ENCODE results near the gene C1orf159. TPM values are rescaled to one million over a fixed set of nuclear protein-coding genes. Genes with fewer than 3 reads are reported as not detected.

C1orf159 gene
- total and polyA plus RNA-seq, 4 donors: 4.4 to 27.0 (median 16.1) TPM

DNA sequence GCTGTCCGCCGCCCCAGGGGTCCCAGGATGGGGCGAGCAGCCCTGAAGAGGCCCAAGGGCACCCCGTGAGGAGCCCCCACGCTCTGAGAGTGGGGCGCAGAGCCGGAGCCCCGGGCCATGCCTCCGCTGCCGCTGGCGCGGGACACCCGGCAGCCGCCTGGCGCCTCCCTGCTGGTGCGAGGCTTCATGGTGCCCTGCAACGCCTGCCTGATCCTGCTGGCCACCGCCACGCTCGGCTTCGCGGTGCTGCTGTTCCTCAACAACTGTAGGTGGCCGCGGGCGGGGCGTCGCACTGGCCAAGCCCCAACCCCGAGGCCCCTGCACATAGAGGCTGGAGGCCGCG, 81.5 kb downstream of the C1orf159 start:
- Histone ChIP-seq H3K4me1 (ENCODE audit: control insufficient read depth, insufficient read depth, low read length) (peaks cover 69% of the 10 kb centered on the region), H3K4me3 (ENCODE audit: low read depth, low read length) (peak overlapping the region; percentile 18), H3K9me3 (ENCODE audit: control insufficient read depth, insufficient read depth, low read length) (no peaks in the 10 kb centered on the region), H3K27me3 (ENCODE audit: control insufficient read depth, insufficient read depth, low read length) (peaks cover 2% of the 10 kb centered on the region), H3K36me3 (ENCODE audit: control insufficient read depth, insufficient read depth, low read length) (peaks cover 59% of the 10 kb centered on the region), H3K27ac (ENCODE audit: low read depth, low read length) (no peak overlapping the region)
- WGBS (ENCODE audit: insufficient coverage): 37% methylated on average over 30 of the region's 30 CpGs
- DNase-seq (ENCODE audit: low read depth in 4 of 6, low spot score in 6 of 6): peak in 1 of 6 donors; percentile 41

DNA sequence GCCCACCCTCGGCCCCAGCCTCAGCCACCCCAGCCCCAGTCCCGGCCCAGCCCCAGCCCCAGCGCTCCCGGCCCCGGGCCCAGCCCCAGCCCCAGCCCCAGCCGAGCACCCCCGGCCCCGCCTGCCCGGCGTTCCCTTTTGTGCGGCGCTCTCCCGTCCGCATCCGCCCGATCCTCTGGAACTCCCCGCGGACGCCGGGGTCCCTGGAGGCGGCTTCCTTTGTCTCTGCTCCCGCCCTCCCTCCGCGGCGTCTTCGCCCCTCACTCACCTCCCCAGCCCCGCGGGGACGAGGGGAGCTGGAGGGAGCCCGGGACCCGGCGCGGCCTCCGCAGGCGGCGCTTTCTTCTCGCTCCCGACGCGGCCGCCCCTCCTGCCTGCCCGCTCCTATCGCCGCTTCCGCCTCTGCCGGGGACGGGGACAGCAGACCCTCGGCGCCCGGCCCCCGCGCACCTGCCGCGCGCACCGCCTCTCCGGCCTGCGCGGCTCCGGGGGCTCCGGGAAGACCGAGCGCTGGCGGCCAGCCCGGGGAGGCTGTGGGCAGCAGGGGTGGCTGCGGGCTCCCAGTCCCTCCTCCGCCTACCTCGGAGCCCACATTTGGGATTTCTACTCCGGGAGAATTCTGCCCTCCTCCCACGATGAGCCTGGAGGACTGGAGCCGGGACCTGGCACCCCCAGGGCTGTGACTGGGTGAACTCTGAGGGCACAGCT, 82.0 kb downstream of the C1orf159 start:
- no peaks in the 10 kb centered on the region for H3K9me3 ChIP-seq (ENCODE audit: control insufficient read depth, insufficient read depth, low read length)
- WGBS (ENCODE audit: insufficient coverage): 1% methylated on average over 69 of the region's 71 CpGs
- peaks cover 59% of the 10 kb centered on the region for H3K36me3 ChIP-seq (ENCODE audit: control insufficient read depth, insufficient read depth, low read length)
- peaks cover 64% of the 10 kb centered on the region for H3K4me1 ChIP-seq (ENCODE audit: control insufficient read depth, insufficient read depth, low read length)
- DNase-seq (ENCODE audit: low read depth in 4 of 6, low spot score in 6 of 6): peak in 2 of 6 donors; percentile 58 to 62
- H3K4me3 ChIP-seq (ENCODE audit: low read depth, low read length): peak overlapping the region; percentile 18
- H3K27me3 ChIP-seq (ENCODE audit: control insufficient read depth, insufficient read depth, low read length): peaks cover 2% of the 10 kb centered on the region
- H3K27ac ChIP-seq (ENCODE audit: low read depth, low read length): no peak overlapping the region

DNA sequence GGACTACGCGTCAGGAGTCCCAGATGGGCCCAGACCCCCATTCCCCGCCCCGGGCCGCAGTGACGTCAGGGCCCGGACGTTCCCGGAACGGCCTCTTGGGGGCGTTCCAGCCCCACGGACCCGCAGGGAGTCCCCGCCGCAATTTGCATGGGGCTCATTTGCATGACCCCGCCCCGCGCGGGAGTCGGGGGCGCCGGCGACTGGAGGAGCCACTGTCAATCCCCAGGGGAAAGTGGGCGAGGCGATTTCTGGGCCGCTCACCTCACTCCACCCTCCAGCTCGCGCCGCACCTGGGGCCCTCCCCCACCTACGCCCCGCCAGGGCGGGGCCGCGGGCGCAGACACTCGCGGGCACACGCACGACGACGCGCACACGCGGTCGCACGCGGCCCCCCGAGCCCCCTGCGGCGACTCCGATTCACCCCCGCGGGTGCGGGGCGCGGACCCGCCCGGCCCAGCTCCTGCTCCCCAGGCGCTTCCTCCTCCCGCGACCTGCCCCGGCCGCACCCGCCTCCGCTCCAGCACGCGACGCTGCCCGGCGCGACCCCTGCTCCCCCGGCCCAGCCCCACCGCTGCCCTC, 82.8 kb downstream of the C1orf159 start:
- DNase-seq (ENCODE audit: low read depth in 4 of 6, low spot score in 6 of 6): peak in 5 of 6 donors; percentile 75 to 97 (median 86)
- Histone ChIP-seq H3K27ac (ENCODE audit: low read depth, low read length) (no peak overlapping the region), H3K4me1 (ENCODE audit: control insufficient read depth, insufficient read depth, low read length) (peaks cover 56% of the 10 kb centered on the region), H3K4me3 (ENCODE audit: low read depth, low read length) (peak overlapping the region; percentile 29), H3K9me3 (ENCODE audit: control insufficient read depth, insufficient read depth, low read length) (no peaks in the 10 kb centered on the region), H3K27me3 (ENCODE audit: control insufficient read depth, insufficient read depth, low read length) (peaks cover 2% of the 10 kb centered on the region), H3K36me3 (ENCODE audit: control insufficient read depth, insufficient read depth, low read length) (peaks cover 56% of the 10 kb centered on the region)
- WGBS (ENCODE audit: insufficient coverage): under 1% methylated on average over 73 of the region's 73 CpGs

DNA sequence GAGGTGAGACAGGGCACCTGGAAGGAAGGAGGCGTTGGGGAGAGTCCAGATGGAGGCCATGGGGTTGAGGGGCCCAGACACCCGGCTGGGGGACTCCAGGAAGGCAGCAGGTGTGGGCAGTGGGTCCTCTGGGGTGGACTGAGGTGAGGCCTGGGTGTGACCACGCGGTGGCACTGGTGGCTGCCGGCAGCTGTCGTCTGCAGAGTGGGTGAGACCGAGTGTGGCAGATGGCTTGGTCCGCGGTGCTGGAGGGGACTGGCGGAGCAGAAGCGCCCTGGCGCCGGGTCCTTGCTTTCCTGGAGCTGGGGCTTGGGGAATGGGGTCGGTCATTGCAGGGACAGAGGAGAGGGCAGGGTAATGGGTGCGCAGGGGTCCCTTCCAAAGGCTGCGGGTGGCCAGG, 83.5 kb downstream of the C1orf159 start:
- H3K4me1 ChIP-seq (ENCODE audit: control insufficient read depth, insufficient read depth, low read length): peaks cover 60% of the 10 kb centered on the region
- H3K36me3 ChIP-seq (ENCODE audit: control insufficient read depth, insufficient read depth, low read length): peaks cover 56% of the 10 kb centered on the region
- 22% methylated on average over 16 of the region's 16 CpGs for WGBS (ENCODE audit: insufficient coverage)
- DNase-seq (ENCODE audit: low read depth in 4 of 6, low spot score in 6 of 6): peak in 2 of 6 donors; percentile 65 to 83
- peak overlapping the region; percentile 29 for H3K4me3 ChIP-seq (ENCODE audit: low read depth, low read length)
- no peak overlapping the region for H3K27ac ChIP-seq (ENCODE audit: low read depth, low read length)
- H3K27me3 ChIP-seq (ENCODE audit: control insufficient read depth, insufficient read depth, low read length): peaks cover 2% of the 10 kb centered on the region
- no peaks in the 10 kb centered on the region for H3K9me3 ChIP-seq (ENCODE audit: control insufficient read depth, insufficient read depth, low read length)

Other genes starting within 250 kb of the C1orf159 start
- gene SAMD11, start 192.2 kb downstream of the C1orf159 start, total RNA-seq: 10 to 100 TPM; 12.0 to 29.5 TPM
- 10 to 100 TPM; 28.3 to 36.9 TPM for gene SAMD11, start 192.2 kb downstream of the C1orf159 start, polyA plus RNA-seq (ENCODE audit: insufficient read length in 2 of 2)
- gene NOC2L, start 156.8 kb downstream of the C1orf159 start, total RNA-seq: 10 to 100 TPM; 33.1 to 48.3 TPM
- 10 to 100 TPM; 63.6 to 68.5 TPM for gene NOC2L, start 156.8 kb downstream of the C1orf159 start, polyA plus RNA-seq (ENCODE audit: insufficient read length in 2 of 2)
- 1 to 10 TPM; 5.4 to 9.1 TPM for gene KLHL17, start 155.5 kb downstream of the C1orf159 start, total RNA-seq
- gene KLHL17, start 155.5 kb downstream of the C1orf159 start, polyA plus RNA-seq (ENCODE audit: insufficient read length in 2 of 2): 10 to 100 TPM; 26.0 to 27.4 TPM
- not detected for gene PLEKHN1, start 149.6 kb downstream of the C1orf159 start, total RNA-seq
- under 1 TPM in 1 of 2 donors, not detected in 1; 0.26 TPM for gene PLEKHN1, start 149.6 kb downstream of the C1orf159 start, polyA plus RNA-seq (ENCODE audit: insufficient read length in 2 of 2)
- gene PERM1, start 134.0 kb downstream of the C1orf159 start, total RNA-seq: not detected
- gene PERM1, start 134.0 kb downstream of the C1orf159 start, polyA plus RNA-seq (ENCODE audit: insufficient read length in 2 of 2): under 1 TPM in 1 of 2 donors, not detected in 1; 0.39 TPM
- gene HES4, start 116.0 kb downstream of the C1orf159 start, total RNA-seq: 10 to 100 TPM; 12.3 to 77.1 TPM
- 10 to 100 TPM; 72.3 to 74.0 TPM for gene HES4, start 116.0 kb downstream of the C1orf159 start, polyA plus RNA-seq (ENCODE audit: insufficient read length in 2 of 2)
- gene ISG15, start 102.6 kb downstream of the C1orf159 start, total RNA-seq: 10 to 100 TPM; 34.4 to 48.8 TPM
- 10 to 100 TPM; 27.7 to 28.0 TPM for gene ISG15, start 102.6 kb downstream of the C1orf159 start, polyA plus RNA-seq (ENCODE audit: insufficient read length in 2 of 2)
- 10 to 100 TPM; 62.8 to 75.7 TPM for gene AGRN, start 96.0 kb downstream of the C1orf159 start, total RNA-seq
- 100 to 1,000 TPM; 274 to 280 TPM for gene AGRN, start 96.0 kb downstream of the C1orf159 start, polyA plus RNA-seq (ENCODE audit: insufficient read length in 2 of 2)
- gene RNF223, start 41.8 kb downstream of the C1orf159 start, total RNA-seq: not detected
- gene RNF223, start 41.8 kb downstream of the C1orf159 start, polyA plus RNA-seq (ENCODE audit: insufficient read length in 2 of 2): under 1 TPM in 1 of 2 donors, not detected in 1; 0.20 TPM
- gene TTLL10, start 57.8 kb upstream of the C1orf159 start, total RNA-seq: 1 to 10 TPM in 1 of 2 donors, under 1 TPM in 1; 0.79 to 2.1 TPM
- gene TTLL10, start 57.8 kb upstream of the C1orf159 start, polyA plus RNA-seq (ENCODE audit: insufficient read length in 2 of 2): 1 to 10 TPM; 1.2 to 1.3 TPM
- gene TNFRSF18, start 90.5 kb upstream of the C1orf159 start, total RNA-seq: under 1 TPM; 0.20 to 0.22 TPM
- under 1 TPM; 0.36 to 0.68 TPM for gene TNFRSF18, start 90.5 kb upstream of the C1orf159 start, polyA plus RNA-seq (ENCODE audit: insufficient read length in 2 of 2)
- gene TNFRSF4, start 98.1 kb upstream of the C1orf159 start, total RNA-seq: 1 to 10 TPM in 1 of 2 donors, under 1 TPM in 1; 0.20 to 1.5 TPM
- 1 to 10 TPM; 1.0 to 1.2 TPM for gene TNFRSF4, start 98.1 kb upstream of the C1orf159 start, polyA plus RNA-seq (ENCODE audit: insufficient read length in 2 of 2)
- 10 to 100 TPM; 31.0 to 86.7 TPM for gene SDF4, start 115.9 kb upstream of the C1orf159 start, total RNA-seq
- gene SDF4, start 115.9 kb upstream of the C1orf159 start, polyA plus RNA-seq (ENCODE audit: insufficient read length in 2 of 2): 100 to 1,000 TPM; 125 to 160 TPM
- gene B3GALT6, start 116.1 kb upstream of the C1orf159 start, total RNA-seq: 10 to 100 TPM; 11.5 to 30.4 TPM
- gene B3GALT6, start 116.1 kb upstream of the C1orf159 start, polyA plus RNA-seq (ENCODE audit: insufficient read length in 2 of 2): 10 to 100 TPM; 39.7 to 40.1 TPM
- 10 to 100 TPM in 1 of 2 donors, 1 to 10 TPM in 1; 2.7 to 10.4 TPM for gene C1QTNF12, start 130.6 kb upstream of the C1orf159 start, total RNA-seq
- gene C1QTNF12, start 130.6 kb upstream of the C1orf159 start, polyA plus RNA-seq (ENCODE audit: insufficient read length in 2 of 2): 1 to 10 TPM; 1.4 to 5.7 TPM
- gene UBE2J2, start 157.8 kb upstream of the C1orf159 start, total RNA-seq: 10 to 100 TPM; 26.4 to 42.4 TPM
- gene UBE2J2, start 157.8 kb upstream of the C1orf159 start, polyA plus RNA-seq (ENCODE audit: insufficient read length in 2 of 2): 10 to 100 TPM; 65.6 to 82.9 TPM
- 10 to 100 TPM in 1 of 2 donors, 1 to 10 TPM in 1; 2.2 to 10.3 TPM for gene SCNN1D, start 164.3 kb upstream of the C1orf159 start, total RNA-seq
- gene SCNN1D, start 164.3 kb upstream of the C1orf159 start, polyA plus RNA-seq (ENCODE audit: insufficient read length in 2 of 2): 10 to 100 TPM; 16.8 to 24.5 TPM
- gene ACAP3, start 191.8 kb upstream of the C1orf159 start, total RNA-seq: 10 to 100 TPM; 58.7 to 70.6 TPM
- gene ACAP3, start 191.8 kb upstream of the C1orf159 start, polyA plus RNA-seq (ENCODE audit: insufficient read length in 2 of 2): 100 to 1,000 TPM; 222 to 265 TPM
- gene PUSL1, start 192.5 kb upstream of the C1orf159 start, total RNA-seq: 10 to 100 TPM in 1 of 2 donors, 1 to 10 TPM in 1; 6.2 to 14.2 TPM
- 10 to 100 TPM; 16.0 to 17.7 TPM for gene PUSL1, start 192.5 kb upstream of the C1orf159 start, polyA plus RNA-seq (ENCODE audit: insufficient read length in 2 of 2)
- 10 to 100 TPM; 39.8 to 82.5 TPM for gene INTS11, start 208.6 kb upstream of the C1orf159 start, total RNA-seq
- gene INTS11, start 208.6 kb upstream of the C1orf159 start, polyA plus RNA-seq (ENCODE audit: insufficient read length in 2 of 2): 100 to 1,000 TPM; 146 to 206 TPM
- 10 to 100 TPM in 1 of 2 donors, 1 to 10 TPM in 1; 9.6 to 18.8 TPM for gene CPTP, start 208.7 kb upstream of the C1orf159 start, total RNA-seq
- 10 to 100 TPM; 31.8 to 32.0 TPM for gene CPTP, start 208.7 kb upstream of the C1orf159 start, polyA plus RNA-seq (ENCODE audit: insufficient read length in 2 of 2)
- gene TAS1R3, start 215.2 kb upstream of the C1orf159 start, total RNA-seq: under 1 TPM; 0.10 to 0.44 TPM
- under 1 TPM; 0.86 to 0.98 TPM for gene TAS1R3, start 215.2 kb upstream of the C1orf159 start, polyA plus RNA-seq (ENCODE audit: insufficient read length in 2 of 2)
- 10 to 100 TPM; 35.7 to 68.7 TPM for gene DVL1, start 233.3 kb upstream of the C1orf159 start, total RNA-seq
- 10 to 100 TPM; 82.7 to 87.1 TPM for gene DVL1, start 233.3 kb upstream of the C1orf159 start, polyA plus RNA-seq (ENCODE audit: insufficient read length in 2 of 2)
- 100 to 1,000 TPM in 1 of 2 donors, 10 to 100 TPM in 1; 40.6 to 212 TPM for gene MXRA8, start 242.5 kb upstream of the C1orf159 start, total RNA-seq
- 100 to 1,000 TPM in 1 of 2 donors, 10 to 100 TPM in 1; 48.1 to 106 TPM for gene MXRA8, start 242.5 kb upstream of the C1orf159 start, polyA plus RNA-seq (ENCODE audit: insufficient read length in 2 of 2)